HG02571 (cell line): Measurements from ENCODE around the gene CFAP77.

Experiments
- ATAC-seq: cut with Tn5 transposase; IDR thresholded peaks from one replicate; pipeline ENCODE4 v1.9.1; 2021; ENCODE audit warnings: mild to moderate bottlenecking, moderate library complexity; ENCODE audit not compliant: unreplicated experiment

The CFAP77 gene

GRCh38 chr9:132486706-132487350 lies 76.8 kb downstream of the CFAP77 start:
- no peak for ATAC-seq

GRCh38 chr9:132487351-132487791 lies 77.4 kb downstream of the CFAP77 start:
- ATAC-seq, result no peak

DNA sequence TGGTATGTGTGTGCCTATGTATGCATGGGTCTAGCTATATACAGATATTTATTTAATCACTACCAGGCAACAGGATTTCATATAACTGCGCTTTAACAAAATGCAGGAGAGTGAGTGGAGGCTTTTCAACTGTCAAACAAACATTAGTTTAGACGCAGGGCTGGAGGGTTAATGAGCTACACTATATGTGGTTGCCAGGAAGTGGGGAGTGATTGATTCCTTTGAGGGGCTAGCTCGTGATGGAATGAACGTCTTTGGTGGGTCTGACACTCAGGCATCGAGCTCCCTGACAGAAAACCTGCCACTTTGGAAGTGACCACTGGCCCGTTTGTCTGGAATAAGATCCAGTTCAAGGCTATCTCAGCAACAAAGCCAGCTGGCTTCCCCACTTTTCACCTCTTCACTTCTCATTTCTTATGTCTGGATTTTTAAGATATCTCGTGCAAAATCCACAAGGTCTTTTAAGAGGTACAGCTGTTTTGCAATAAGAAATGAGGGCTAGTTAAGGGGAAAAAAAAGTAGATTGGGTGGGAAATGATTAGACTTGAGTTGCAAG lies 78.0 kb downstream of the CFAP77 start:
- no peak for ATAC-seq

GRCh38 chr9:132488626-132489025 lies 78.6 kb downstream of the CFAP77 start:
- no peak for ATAC-seq

GRCh38 chr9:132489536-132489935 lies 79.5 kb downstream of the CFAP77 start:
- ATAC-seq, result no peak

GRCh38 chr9:132494857-132495256 lies 84.8 kb downstream of the CFAP77 start:
- no peak for ATAC-seq

DNA sequence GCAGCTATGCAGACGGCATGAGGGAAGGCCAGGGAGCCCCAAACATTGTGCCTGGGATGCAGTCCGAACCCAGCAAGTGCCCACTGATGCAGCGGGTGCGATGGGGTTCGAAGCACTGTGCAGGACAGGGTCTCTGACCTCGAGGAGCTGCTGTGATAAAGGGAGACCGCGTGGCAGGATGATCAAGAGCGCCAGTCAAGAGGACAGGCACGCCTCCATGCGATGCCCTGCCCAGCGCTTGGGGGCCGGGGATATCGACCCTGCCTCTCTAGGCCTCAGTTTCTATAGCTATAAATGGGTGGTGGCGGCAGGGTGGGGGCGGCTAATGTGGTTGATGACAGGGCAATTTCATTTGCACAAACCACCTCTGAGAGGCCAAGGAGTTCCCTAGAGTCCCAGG lies 87.7 kb downstream of the CFAP77 start:
- no peak for ATAC-seq

GRCh38 chr9:132498531-132499210 lies 88.7 kb downstream of the CFAP77 start:
- ATAC-seq, result no peak

- ATAC-seq, result no peak
These were observed 89.2 kb downstream of the CFAP77 start for GRCh38 chr9:132499251-132499650.

- ATAC-seq, result no peak
These were observed 90.2 kb downstream of the CFAP77 start for GRCh38 chr9:132500193-132500592.

DNA sequence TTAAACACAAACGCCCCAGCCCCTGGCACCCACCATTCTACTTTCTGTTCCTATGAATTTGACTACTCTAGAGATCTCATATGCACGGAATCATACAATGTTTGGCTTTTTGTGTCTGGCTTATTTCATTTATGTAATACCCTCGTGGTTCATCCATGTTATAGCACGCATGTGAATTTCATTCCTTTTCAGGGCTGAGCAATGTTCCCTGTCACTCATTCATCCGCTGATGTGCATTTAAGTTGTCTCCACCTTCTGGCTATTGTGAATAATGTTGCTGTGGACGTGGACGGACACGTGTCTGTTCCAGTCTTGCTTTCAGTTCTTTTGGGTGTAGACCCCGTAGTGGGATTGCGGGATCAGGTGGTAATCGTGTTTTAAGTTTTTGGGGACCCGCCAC lies 92.5 kb downstream of the CFAP77 start:
- ATAC-seq, result no peak

DNA sequence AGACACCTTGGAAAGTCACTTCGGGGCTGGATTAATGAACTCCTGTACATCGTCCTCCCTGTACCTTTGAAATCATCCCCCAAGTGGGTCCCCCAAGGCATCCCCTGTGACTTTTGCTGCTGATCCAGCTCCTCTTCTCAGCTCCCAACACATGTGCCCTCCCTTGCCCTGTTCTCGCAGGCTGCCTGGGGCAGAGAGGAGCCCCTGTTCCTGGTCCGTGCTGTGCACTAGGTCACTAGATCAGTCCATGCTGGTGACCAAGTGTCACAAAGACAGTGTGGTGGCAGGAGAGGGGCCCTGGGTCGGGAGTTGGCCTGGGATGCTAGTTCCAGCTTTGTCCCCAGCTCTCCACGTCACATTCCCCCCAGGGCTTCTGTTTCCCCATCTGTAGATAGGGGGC lies 93.1 kb downstream of the CFAP77 start:
- ATAC-seq, result no peak

DNA sequence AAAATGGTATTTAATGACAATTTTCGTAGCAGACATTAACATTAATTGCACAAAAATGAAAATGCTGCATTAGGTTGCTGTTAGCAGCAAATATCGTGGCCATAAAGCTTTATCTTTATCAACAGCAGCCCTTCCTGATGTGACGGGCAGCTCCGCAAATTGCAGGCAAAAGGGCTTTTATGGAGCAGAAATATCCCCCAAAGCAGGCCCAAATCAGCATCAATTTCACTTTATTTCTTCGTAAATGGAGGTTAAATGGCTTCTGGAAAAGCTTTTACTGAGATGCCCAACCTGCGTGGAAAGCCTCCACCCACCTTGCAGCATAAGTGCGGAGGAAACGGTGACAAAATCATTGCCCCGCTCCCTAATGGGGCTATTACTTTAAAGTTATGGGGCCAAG lies 94.5 kb downstream of the CFAP77 start:
- no peak for ATAC-seq

- ATAC-seq, result no peak
These were observed 96.1 kb downstream of the CFAP77 start for GRCh38 chr9:132505991-132506655.

DNA sequence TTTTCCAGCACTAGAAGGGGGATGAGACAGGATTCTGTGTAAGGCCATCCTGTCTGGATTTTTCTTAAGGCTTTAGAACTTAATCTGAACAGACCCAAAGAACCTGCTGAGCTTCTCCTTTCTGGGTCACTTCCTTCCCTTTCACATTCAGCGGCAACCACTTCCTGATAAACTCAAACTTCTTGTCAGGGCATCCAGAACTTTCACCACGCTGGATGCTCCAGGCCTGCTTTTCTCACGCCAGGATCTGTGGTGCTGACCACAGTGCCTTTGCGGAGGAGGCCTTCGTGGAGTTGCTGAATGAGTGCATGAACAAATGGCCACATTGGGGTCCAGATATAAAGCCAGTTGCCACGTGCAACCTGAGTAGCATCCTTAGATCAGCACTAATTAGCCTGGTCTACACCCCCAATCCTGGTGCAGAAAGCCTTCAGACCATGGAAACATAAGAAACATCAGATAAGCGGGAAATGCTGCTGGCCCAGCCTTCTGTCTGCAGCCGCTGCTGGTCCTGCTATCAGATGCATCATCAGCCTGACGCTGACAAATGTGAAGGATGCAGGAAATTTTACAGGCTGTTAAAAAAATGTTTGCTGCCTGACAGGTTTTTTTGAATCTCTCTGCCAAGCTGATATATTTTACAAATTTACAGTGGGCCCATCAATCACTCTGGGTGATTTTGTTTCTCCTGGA lies 97.1 kb downstream of the CFAP77 start:
- no peak for ATAC-seq

DNA sequence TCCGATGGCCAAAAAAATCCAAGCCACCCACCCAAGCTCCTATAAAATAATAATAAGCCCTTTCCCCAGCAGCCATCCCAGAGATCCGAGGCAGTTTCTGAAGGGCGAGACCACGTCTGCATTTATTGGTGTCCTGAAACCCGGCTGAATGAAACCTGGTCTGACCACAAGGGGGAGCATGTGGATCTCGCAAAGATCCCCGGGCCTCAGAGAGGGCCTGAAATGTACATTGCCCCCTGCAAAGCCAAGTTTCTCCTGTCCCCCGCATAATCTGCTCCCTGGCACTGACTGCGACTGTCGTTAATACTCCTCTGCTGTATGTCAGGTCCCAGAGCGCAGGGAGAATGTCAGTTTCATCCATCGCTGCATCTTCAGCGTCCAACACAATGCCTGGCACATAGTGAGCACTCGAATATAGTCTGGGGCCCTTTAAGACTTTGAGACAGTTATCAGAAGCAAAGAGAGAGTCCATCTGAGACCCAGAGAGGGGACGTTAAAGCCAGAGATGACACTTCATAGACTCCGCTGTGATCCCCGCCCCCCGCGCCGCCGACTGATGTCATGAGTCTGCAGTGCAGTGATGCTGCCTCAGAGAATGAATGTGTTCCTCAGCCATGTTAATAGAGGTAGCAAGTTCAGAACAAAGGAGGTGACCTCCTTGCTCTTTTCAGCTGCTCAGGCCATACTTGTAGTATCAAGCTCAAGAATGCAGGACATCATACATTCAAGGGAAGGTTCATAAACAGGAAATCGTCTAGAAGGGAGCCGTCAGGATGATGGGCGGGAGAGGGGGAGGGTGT lies 97.9 kb downstream of the CFAP77 start:
- no peak for ATAC-seq

DNA sequence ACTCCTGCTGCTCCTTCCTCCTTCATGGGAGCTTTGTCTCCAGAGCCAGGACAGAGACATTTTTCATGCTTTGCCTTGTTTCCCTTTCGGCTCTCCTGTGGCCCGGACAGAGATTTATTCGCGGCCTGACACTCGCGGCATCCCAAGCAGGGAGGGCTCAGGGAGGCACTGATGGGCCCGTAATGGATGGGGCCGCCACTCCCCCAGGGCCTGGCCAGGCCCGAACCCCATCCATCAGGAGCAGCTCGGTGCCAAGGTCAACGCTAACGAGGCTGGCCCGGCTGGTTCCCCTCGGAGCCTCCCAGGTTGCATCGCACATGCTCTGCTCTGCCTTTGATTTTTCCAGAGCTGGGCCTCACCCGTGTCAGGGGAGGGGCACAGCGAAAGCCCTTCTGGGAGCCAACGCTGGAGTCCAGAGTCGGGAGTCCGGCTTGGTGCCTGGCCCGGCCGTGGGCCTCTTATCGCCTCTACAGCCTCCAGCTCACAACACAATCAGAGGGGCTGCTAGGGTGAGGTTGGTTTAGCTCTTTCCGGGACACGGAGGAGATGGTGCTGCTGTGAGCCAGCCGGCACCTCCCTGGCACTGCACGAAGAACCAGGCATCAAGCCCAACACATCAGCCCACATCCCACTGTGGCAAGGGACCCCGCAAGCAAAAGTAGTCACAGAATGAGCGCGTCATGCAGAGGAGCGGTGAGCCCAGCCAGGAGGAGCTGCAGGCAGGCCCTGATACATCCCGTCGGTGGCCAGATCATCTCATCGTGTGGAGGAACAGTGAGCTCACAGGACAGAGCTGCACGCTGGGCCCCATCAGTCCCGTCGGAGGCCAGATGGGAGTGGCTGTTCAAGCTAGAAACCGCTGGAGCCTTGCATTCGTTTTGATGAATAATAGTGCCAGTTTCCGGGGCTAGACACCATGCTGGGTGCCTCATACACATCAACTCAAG lies 100.2 kb downstream of the CFAP77 start:
- no peak for ATAC-seq

- ATAC-seq, result no peak
These were observed 101.4 kb downstream of the CFAP77 start for GRCh38 chr9:132511191-132511999.

DNA sequence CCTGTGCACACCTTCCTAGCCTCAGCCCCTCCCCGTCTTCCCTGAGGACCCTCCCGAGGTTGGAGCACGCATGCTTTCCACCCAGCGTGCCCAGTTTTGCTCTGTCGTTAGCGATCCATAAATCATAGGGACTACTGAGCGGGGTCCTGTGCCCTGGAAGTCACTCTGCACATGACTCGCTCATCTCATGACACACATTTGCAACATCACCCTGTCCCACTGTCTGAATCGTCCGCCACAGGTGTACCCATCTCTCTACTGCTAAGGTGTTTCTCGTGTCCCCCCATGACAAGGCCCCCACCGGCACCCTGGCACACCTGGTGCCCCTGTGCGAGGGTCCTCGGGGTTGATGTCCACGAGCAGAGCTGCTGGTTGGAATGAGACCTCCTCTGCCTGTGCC lies 103.4 kb downstream of the CFAP77 start:
- ATAC-seq, result no peak
